HG03280 (cell line): ENCODE measurements around the gene CALN1.

Experiments
- ATAC-seq: cut with Tn5 transposase; IDR thresholded peaks from one replicate; pipeline ENCODE4 v1.9.1; 2021; ENCODE audit warnings: mild to moderate bottlenecking, moderate library complexity; ENCODE audit not compliant: unreplicated experiment

The CALN1 gene

GRCh38 chr7:71904484-71904883, 507.7 kb downstream of the CALN1 start:
- ATAC-seq = no peak

- ATAC-seq = no peak
Observed at GRCh38 chr7:71900556-71900955, 511.6 kb downstream of the CALN1 start.

- no peak for ATAC-seq
Observed at GRCh38 chr7:71896535-71896934, 515.6 kb downstream of the CALN1 start.

- ATAC-seq = no peak
Observed at GRCh38 chr7:71886046-71886445, 526.1 kb downstream of the CALN1 start.

- ATAC-seq = no peak
Observed at GRCh38 chr7:71885487-71885886, 526.7 kb downstream of the CALN1 start.

GRCh38 chr7:71883415-71883814, 528.7 kb downstream of the CALN1 start:
- ATAC-seq = no peak

GRCh38 chr7:71871446-71871845, 540.7 kb downstream of the CALN1 start:
- ATAC-seq = no peak

- ATAC-seq = no peak
Observed at GRCh38 chr7:71870812-71871211, 541.3 kb downstream of the CALN1 start.

GRCh38 chr7:71868797-71869196, 543.3 kb downstream of the CALN1 start:
- no peak for ATAC-seq

GRCh38 chr7:71867626-71868025, 544.5 kb downstream of the CALN1 start:
- no peak for ATAC-seq

GRCh38 chr7:71865172-71865571, 547.0 kb downstream of the CALN1 start:
- no peak for ATAC-seq

- ATAC-seq = no peak
Observed at GRCh38 chr7:71864130-71864529, 548.0 kb downstream of the CALN1 start.

GRCh38 chr7:71860572-71860971, 551.6 kb downstream of the CALN1 start:
- ATAC-seq = no peak

GRCh38 chr7:71857338-71857737, 554.8 kb downstream of the CALN1 start:
- no peak for ATAC-seq

- no peak for ATAC-seq
Observed at GRCh38 chr7:71854546-71855397, 557.4 kb downstream of the CALN1 start.

- no peak for ATAC-seq
Observed at GRCh38 chr7:71851776-71852498, 560.2 kb downstream of the CALN1 start.

GRCh38 chr7:71846160-71846559, 566.0 kb downstream of the CALN1 start:
- ATAC-seq = no peak

- ATAC-seq = no peak
Observed at GRCh38 chr7:71843676-71844075, 568.5 kb downstream of the CALN1 start.

GRCh38 chr7:71842786-71843185, 569.4 kb downstream of the CALN1 start:
- ATAC-seq = no peak

- ATAC-seq = no peak
Observed at GRCh38 chr7:71842381-71842780, 569.8 kb downstream of the CALN1 start.

- no peak for ATAC-seq
Observed at GRCh38 chr7:71835056-71835455, 577.1 kb downstream of the CALN1 start.

GRCh38 chr7:71829515-71829914, 582.6 kb downstream of the CALN1 start:
- no peak for ATAC-seq
